PC-3 (cell line): ENCODE data around the gene BLTP3B.

Experiments
- CTCF ChIP-seq: fragments of 300-600 bp; sonication (generic); conservative IDR thresholded peaks from 2 replicates; pipeline ENCODE4 v1.5.1; 2017; ENCODE audit warnings: antibody characterized with exemption, low read depth, mild to moderate bottlenecking, low read length
- EZH2 ChIP-seq: fragments of 300-600 bp; sonication (generic); IDR thresholded peaks from one replicate; pipeline ENCODE4 v1.6.1; 2017; ENCODE audit warnings: antibody characterized with exemption, mild to moderate bottlenecking, low read length; ENCODE audit not compliant: unreplicated experiment
- EZH2phosphoT487 ChIP-seq: fragments of 300-600 bp; sonication (generic); IDR thresholded peaks from 2 replicates; pipeline ENCODE4 v1.6.1; 2018; ENCODE audit warnings: mild to moderate bottlenecking, antibody characterized with exemption, low read length, borderline replicate concordance

- no peak for TF ChIP-seq CTCF
- TF ChIP-seq EZH2 = no peak
- no peak for TF ChIP-seq EZH2phosphoT487
These were observed 44.4 kb upstream of the BLTP3B start for GRCh38 chr12:100187068-100187467.
